ENCODE data around the gene PSG11.
A peak's percentile ranks its signal among the peaks of the same experiment; 100 is the strongest.
"Not testable (repeated sequence)": the region's sequence is repeated elsewhere in the genome, so short reads cannot be mapped to it uniquely, and the experiment has no call there.

Gene PSG11
- 0 to 1.4 (median 0) reads per million in 17 experiments for total RNA-seq

DNA sequence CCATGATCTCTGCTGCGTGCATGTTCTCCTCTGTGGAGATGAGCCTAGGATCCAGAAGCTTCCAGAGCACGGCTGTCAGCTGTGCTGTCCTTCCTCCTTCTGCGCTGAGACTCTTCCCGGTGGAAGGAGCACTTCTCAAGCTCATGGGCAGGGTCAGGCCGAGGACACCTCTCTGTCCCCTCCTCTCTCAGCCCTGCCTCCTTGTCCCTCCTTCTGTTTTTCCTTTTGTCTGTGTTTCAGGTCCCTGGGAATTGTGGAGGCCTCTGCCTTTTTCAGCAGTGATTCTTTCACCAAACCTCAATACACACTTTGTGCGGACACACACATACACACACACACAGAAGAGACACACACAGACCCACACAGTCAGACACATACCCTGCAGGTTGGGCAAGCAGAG is at the start of gene PSG11:
TSS of gene PSG11 (minus strand) at position 101 of the 400 bp plus-strand sequence. CDS start at position 4, 97 bp downstream.
- not testable (repeated sequence) for DNase-seq

DNA sequence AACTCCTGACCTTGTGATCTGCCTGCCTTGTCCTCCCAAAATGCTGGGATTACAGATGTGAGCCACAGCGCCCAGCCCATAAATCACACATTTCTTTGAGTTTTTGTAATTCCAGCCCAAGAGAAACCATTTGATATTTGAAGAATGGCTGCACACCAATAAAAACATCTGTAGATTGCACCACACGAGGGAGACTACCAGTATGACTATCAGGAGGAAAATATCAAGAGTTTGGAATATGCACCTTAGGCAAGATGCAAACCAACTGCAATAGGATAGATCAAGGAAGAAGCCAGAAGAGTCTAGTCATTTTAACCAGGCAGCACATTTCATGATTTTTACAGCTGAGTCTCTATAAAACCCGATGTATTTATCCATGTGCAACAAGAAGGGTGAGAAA is 36.1 kb upstream of the PSG11 start:
- DNase-seq: not testable (repeated sequence)

GRCh38 chr19:43061326-43061725 is 35.1 kb upstream of the PSG11 start:
- not testable (repeated sequence) for DNase-seq

GRCh38 chr19:43060254-43060653 is 34.0 kb upstream of the PSG11 start:
- DNase-seq: not testable (repeated sequence)

GRCh38 chr19:43059482-43059881 is 33.2 kb upstream of the PSG11 start:
- not testable (repeated sequence) for DNase-seq

DNA sequence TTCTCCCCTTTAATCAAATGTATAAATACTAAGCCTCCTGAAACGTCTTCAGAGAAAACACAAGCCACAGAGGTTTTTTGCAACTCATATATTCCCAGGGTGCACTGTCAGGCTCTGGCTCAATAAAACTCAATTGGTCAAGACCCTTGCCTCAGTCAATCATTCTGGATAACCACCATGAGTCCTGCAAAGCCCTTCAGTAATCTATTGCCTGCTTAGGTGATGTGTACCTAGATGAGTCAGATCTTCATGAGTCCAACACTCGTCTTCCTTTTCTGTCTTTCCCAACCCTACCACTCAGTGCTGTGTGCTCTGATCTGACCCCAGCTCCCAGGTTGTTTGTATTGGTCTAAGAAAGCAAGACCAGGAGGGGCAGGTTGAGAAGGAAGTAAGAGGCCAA is 32.2 kb upstream of the PSG11 start:
- DNase-seq: not testable (repeated sequence)

DNA sequence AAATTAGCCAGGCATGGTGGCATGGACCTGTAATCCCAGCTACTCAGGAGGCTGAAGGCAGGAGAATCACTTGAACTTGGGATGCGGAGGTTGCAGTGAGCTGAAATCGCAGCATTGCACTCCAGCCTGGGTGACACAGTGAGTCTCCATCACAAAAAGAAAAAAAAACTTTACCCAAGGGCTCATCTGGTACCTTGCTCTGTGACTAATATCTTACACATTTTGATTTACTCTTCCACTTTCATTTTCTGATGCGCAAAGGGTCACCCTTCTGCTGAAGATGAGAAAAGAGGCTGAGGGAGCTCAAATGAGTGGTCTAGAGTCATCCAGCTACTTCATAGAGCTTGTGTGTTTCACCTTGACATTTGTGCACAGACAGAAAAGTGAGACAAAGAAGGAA is 21.7 kb upstream of the PSG11 start:
- not testable (repeated sequence) for DNase-seq

- not testable (repeated sequence) for DNase-seq
Observed at GRCh38 chr19:43046578-43046977, 20.3 kb upstream of the PSG11 start.

DNA sequence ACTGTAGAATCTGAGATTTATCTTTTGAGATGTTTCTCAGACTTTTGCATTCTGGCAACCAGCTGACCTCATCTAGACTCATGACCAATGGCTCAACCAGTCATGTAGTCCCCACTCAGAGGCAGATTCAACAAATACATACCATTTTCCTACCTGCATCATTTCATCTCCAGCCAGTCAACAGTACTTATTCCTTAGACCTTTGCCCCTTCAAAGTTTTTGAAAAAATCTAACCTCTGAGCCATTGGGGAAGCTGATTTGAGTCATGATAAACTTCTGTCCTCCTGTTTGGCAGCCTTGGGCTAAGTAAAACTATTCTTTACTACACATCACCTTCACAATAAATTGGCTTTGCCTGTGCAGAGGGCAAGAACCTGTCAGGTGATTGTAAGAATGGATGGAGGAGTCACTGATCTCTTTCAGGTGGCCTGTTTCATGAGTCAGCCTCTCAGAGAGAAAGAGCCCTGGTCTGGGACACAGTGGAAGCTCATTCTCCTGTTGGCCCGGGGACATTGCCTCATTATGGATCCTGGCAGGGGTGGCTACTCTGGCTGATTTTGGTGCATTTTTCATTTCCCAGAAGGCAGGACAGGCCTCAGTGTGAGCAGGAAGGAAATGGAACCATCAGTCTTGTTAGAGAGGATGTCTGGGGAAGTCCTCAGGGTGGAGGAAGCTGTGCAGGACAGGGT is 17.4 kb upstream of the PSG11 start:
- DNase-seq: not testable (repeated sequence)

DNA sequence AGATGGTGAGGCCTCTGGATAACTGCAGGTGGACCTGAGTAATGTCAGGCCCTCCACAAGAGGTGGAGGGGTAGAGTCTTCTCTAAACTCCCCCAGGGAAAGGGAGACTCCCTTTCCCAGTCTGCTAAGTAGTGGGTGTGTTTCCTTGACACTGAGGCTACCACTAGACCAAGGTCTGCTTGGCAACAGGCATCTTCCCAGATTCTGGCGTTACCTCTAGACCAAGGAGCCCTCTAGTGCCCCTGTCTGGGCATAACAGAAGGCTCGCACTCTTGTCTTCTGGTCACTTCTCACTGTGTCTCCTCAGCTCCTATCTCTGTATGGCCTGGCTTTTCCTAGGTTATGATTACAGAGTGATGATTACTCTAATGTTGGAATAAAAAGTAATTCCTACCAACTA is 5.4 kb upstream of the PSG11 start:
- DNase-seq: peak in 2 of 4 experiments; percentile 0 to 4

DNA sequence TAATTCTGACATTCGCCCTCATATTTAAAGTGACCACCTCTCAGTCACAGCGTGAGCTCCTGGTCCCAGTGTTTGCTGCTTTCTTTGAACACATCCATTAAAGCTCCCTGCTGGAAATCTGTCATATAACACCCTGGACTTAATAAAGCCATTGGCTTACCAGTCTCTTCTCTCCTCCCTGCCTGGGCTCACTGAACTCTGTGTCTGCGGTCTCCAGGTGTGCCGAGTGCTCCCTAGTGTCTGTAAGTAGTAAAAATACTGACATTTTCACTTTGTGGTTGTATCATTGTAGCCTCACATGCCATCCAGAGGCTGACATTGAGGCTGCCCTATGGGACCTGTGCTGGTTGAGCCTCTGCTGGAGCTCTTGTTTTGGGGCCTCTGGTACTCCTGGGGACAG is 2.6 kb upstream of the PSG11 start:
- no peak for DNase-seq

- DNase-seq: peak in 1 of 4 experiments; percentile 0
Observed at GRCh38 chr19:43027985-43028384, 1.7 kb upstream of the PSG11 start.

- DNase-seq: not testable (repeated sequence)
Observed at GRCh38 chr19:43027061-43027460, 792 bp upstream of the PSG11 start.

DNA sequence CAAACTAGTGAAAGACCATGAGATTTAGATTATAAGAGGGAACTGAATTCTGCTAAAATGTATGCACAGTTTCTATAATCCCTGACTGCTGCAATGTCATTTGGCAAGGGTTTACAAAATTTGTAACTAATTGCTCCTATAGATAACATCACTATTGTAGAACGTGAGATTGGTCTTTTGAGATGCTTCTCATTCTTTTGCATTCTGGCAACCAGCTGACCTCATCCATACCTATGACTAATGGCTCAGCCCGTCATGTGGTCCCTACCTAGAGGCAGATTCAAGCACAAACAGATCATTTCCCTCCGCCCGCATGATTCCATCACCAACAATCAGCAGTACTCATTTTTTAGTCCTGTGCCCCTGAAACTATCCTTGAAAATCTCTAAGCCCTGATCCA is 4.2 kb downstream of the PSG11 start:
- not testable (repeated sequence) for DNase-seq

DNA sequence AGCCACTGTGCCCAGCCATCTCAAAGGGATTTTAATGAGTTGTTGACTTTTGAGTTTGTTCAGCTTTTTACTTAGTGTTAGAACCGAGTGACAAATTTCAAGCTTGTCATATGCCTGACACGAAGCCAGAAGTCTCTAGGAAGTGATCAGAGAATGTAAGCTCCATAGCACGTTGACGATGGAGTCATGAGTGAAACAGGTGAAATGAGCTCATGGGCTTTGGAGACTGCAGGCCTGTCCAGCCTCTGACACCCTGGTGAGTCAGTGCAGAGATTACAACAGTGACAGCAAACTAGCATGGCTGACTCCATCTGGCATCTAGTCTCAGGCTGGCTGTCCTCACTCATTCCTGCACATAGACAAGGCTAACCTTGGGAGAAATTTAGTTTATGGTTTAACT is 4.6 kb downstream of the PSG11 start:
- not testable (repeated sequence) for DNase-seq

- DNase-seq: peak in 1 of 4 experiments; percentile 0
Observed at GRCh38 chr19:43019588-43019987, 6.7 kb downstream of the PSG11 start.

- not testable (repeated sequence) for DNase-seq
Observed at GRCh38 chr19:43005841-43006240, 20.4 kb downstream of the PSG11 start.

GRCh38 chr19:43004846-43005245 is 21.4 kb downstream of the PSG11 start:
- DNase-seq: not testable (repeated sequence)

GRCh38 chr19:43003634-43004033 is 22.6 kb downstream of the PSG11 start:
- not testable (repeated sequence) for DNase-seq

DNA sequence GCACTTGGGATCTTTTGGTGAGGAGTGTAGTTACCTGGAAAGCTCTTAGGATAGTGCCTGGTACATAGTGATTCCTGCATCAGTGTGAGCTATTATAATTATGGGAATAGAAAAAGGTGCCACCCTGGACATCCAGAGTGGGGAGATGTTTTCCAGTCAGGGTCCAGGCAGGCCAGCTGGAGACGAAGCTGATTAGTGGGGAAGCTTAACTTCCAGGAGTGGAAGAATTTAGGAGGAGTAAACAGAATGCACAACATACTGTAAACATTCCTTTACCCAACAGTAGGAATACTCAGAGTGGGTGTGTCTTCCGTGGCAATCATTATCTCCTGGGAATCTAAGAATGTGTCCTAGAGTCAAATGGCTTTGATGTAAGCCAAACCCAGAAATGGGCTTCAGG is 23.3 kb downstream of the PSG11 start:
- DNase-seq: not testable (repeated sequence)

DNA sequence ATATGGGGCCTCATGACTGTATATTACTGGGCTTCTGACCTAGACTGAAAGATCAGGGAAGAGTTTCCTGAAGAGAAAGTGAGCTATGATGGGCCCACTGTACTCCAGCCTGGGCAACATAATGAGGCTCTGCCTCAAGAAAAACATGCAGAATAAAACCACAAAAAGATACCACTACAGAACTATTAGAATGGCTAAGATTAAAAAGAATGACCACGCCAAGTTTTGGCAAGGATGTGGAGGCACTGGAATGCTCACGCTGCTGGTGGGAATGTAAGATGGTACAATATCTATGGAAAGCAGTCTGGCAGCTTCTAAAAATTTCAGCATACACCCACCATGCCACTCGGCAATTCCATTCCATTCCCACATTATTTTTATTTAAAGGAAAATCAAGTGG is 30.1 kb downstream of the PSG11 start:
- not testable (repeated sequence) for DNase-seq

DNA sequence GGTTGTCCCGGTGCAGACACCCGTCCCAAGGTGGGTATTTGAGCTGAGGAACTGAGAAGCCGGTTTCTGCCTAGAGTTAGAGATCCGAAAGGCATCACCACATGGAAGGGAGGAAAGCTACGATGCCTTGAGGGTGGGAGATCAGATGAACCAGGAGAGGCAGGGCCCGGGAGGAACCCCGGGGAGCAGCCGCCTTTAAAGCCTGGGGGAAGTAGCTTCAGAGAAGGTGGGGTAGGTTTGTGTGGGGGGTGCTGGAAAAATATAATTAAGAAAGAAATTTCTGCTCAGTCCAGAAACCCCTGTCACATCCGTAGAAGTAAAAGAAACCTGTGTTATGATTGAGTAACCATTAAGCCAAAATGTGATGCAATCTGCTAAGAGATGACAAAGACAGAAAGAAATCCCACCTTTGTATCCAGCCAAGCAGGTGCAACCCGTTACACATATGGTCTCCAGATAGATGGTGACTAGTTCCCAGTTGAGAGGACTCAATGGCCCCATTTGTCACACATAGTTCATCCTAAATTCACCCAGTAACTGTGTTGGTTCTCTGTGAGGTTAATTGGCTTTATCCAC is 34.2 kb downstream of the PSG11 start:
- not testable (repeated sequence) for DNase-seq

DNA sequence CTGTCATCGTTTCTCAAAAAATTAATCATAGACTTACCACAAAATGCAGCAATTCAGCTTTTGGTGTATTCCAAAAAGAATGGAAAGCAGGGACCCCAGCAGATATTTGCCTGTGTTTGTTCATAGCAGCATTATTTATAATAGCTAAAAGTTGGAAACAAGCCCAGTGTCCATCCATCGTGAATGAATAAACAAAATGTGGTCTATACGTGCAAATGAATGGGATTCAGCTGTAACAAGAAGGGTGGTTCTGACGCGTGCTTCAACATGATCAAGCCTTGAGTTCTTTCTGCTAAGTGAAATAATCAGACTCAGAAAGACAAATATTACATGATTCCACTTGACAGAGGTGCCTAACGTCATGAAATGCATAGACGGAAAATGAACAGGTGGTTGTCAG is 36.4 kb downstream of the PSG11 start:
- no peak for DNase-seq

- not testable (repeated sequence) for DNase-seq
Observed at GRCh38 chr19:42989186-42989585, 37.1 kb downstream of the PSG11 start.
